ENCODE measurements around the gene RERGL.

The RERGL gene, protein sequence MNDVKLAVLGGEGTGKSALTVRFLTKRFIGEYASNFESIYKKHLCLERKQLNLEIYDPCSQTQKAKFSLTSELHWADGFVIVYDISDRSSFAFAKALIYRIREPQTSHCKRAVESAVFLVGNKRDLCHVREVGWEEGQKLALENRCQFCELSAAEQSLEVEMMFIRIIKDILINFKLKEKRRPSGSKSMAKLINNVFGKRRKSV

GRCh38 chr12:18090093-18090492 is at the start of gene RERGL:
RERGL (minus strand) TSS chr12:18090193; CDS start chr12:18090140, 53 bp downstream.
- H3K79me2 ChIP-seq = no peaks in the 10 kb centered on the region
- TF ChIP-seq, protein P1, sequence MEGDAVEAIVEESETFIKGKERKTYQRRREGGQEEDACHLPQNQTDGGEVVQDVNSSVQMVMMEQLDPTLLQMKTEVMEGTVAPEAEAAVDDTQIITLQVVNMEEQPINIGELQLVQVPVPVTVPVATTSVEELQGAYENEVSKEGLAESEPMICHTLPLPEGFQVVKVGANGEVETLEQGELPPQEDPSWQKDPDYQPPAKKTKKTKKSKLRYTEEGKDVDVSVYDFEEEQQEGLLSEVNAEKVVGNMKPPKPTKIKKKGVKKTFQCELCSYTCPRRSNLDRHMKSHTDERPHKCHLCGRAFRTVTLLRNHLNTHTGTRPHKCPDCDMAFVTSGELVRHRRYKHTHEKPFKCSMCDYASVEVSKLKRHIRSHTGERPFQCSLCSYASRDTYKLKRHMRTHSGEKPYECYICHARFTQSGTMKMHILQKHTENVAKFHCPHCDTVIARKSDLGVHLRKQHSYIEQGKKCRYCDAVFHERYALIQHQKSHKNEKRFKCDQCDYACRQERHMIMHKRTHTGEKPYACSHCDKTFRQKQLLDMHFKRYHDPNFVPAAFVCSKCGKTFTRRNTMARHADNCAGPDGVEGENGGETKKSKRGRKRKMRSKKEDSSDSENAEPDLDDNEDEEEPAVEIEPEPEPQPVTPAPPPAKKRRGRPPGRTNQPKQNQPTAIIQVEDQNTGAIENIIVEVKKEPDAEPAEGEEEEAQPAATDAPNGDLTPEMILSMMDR (IDR thresholded peaks at IDR 0.05) = no peak
- no peaks in the 10 kb centered on the region for H3K36me3 ChIP-seq (ENCODE audit: control insufficient read depth, insufficient read depth, low read length)
- H3K4me2 ChIP-seq (ENCODE audit: low read length) = no peak within 1 kb of the TSS
- H3K9me3 ChIP-seq (ENCODE audit: control insufficient read depth, low read length) = no peaks in the 10 kb centered on the region
- no peaks in the 10 kb centered on the region for H3K27me3 ChIP-seq (ENCODE audit: control insufficient read depth, insufficient read depth, low read length)
- no peak within 1 kb of the TSS for H2AFZ ChIP-seq
- H3K4me3 ChIP-seq (ENCODE audit: low read depth, low read length) = no peak within 1 kb of the TSS
- H3K27ac ChIP-seq = no peak within 1 kb of the TSS
- H3K9ac ChIP-seq = no peak within 1 kb of the TSS
- H3K4me1 ChIP-seq = no peaks in the 10 kb centered on the region

- H3K36me3 ChIP-seq (ENCODE audit: control insufficient read depth, insufficient read depth, low read length) = no peaks in the 10 kb centered on the region
- TF ChIP-seq, protein P1 (IDR thresholded peaks at IDR 0.05) = no peak
- H2AFZ ChIP-seq = no peak overlapping the region
- H3K79me2 ChIP-seq = no peaks in the 10 kb centered on the region
- H3K4me2 ChIP-seq (ENCODE audit: low read length) = no peak overlapping the region
- no peaks in the 10 kb centered on the region for H3K9me3 ChIP-seq (ENCODE audit: control insufficient read depth, low read length)
- H3K4me3 ChIP-seq (ENCODE audit: low read depth, low read length) = no peak overlapping the region
- no peak overlapping the region for H3K27ac ChIP-seq
- H3K4me1 ChIP-seq = no peaks in the 10 kb centered on the region
- H3K9ac ChIP-seq = no peak overlapping the region
- H3K27me3 ChIP-seq (ENCODE audit: control insufficient read depth, insufficient read depth, low read length) = no peaks in the 10 kb centered on the region
Measured at GRCh38 chr12:18139254-18139653, 49.3 kb upstream of the RERGL start.

- Histone ChIP-seq H3K9ac (no peak overlapping the region), H3K9me3 (ENCODE audit: control insufficient read depth, low read length) (no peaks in the 10 kb centered on the region), H3K27me3 (ENCODE audit: control insufficient read depth, insufficient read depth, low read length) (no peaks in the 10 kb centered on the region), H2AFZ (no peak overlapping the region), H3K4me3 (ENCODE audit: low read depth, low read length) (no peak overlapping the region), H3K79me2 (no peaks in the 10 kb centered on the region), H3K27ac (no peak overlapping the region), H3K36me3 (ENCODE audit: control insufficient read depth, insufficient read depth, low read length) (no peaks in the 10 kb centered on the region), H3K4me2 (ENCODE audit: low read length) (no peak overlapping the region), H3K4me1 (no peaks in the 10 kb centered on the region)
- TF ChIP-seq, protein P1 (IDR thresholded peaks at IDR 0.05) = no peak
Measured at GRCh38 chr12:18135509-18135908, 45.5 kb upstream of the RERGL start.

DNA sequence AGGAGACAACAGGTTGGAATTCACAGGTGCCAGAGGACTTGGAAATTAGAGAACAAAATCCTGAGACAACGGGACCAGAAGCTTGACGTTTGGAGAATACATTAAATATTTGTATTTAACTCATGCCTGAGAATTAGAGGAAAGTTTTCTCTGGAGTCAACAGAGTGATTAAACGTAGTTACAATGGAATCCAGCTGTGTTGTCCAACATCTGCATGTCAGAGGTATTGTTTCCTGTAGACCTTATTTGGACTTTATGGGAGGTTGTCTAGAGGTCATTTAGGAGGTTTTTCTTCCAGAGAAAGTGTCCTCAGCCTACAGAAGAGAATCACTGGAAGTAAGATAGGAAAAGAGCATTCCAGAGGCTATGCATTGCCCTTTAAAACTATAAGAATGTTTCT is 45.1 kb upstream of the RERGL start:
- TF ChIP-seq, protein P1 (IDR thresholded peaks at IDR 0.05) = no peak
- no peaks in the 10 kb centered on the region for H3K79me2 ChIP-seq
- H3K27me3 ChIP-seq (ENCODE audit: control insufficient read depth, insufficient read depth, low read length) = no peaks in the 10 kb centered on the region
- H3K4me3 ChIP-seq (ENCODE audit: low read depth, low read length) = no peak overlapping the region
- H3K4me2 ChIP-seq (ENCODE audit: low read length) = no peak overlapping the region
- H3K4me1 ChIP-seq = no peaks in the 10 kb centered on the region
- H3K9me3 ChIP-seq (ENCODE audit: control insufficient read depth, low read length) = no peaks in the 10 kb centered on the region
- H2AFZ ChIP-seq = no peak overlapping the region
- H3K36me3 ChIP-seq (ENCODE audit: control insufficient read depth, insufficient read depth, low read length) = no peaks in the 10 kb centered on the region
- no peak overlapping the region for H3K9ac ChIP-seq
- no peak overlapping the region for H3K27ac ChIP-seq

DNA sequence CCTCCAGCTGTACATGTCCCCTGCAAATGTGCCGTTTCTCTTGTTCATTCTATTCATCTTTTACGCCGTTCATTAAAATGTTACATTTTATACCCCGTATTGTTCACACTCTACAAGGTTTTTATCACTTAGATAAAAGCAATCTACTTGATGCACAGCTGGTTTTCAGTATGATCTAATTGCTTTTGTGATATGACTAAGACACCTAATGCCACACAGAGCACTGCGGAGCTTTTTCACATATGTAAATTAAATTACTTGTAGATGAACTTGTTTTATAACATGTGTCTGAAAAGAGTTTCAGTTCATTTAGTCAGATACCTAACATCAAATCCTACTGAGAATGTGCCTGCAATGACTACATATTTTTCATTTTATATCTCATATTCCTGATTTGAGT is 40.9 kb upstream of the RERGL start:
- Histone ChIP-seq H3K9me3 (ENCODE audit: control insufficient read depth, low read length) (no peaks in the 10 kb centered on the region), H2AFZ (no peak overlapping the region), H3K9ac (no peak overlapping the region), H3K79me2 (no peaks in the 10 kb centered on the region), H3K4me3 (ENCODE audit: low read depth, low read length) (no peak overlapping the region), H3K36me3 (ENCODE audit: control insufficient read depth, insufficient read depth, low read length) (no peaks in the 10 kb centered on the region), H3K4me2 (ENCODE audit: low read length) (no peak overlapping the region), H3K27me3 (ENCODE audit: control insufficient read depth, insufficient read depth, low read length) (no peaks in the 10 kb centered on the region), H3K4me1 (no peaks in the 10 kb centered on the region), H3K27ac (no peak overlapping the region)
- TF ChIP-seq, protein P1 (IDR thresholded peaks at IDR 0.05) = no peak
